ENCODE results near the gene COQ6.
"Not testable (repeated sequence)": the region's sequence is repeated elsewhere in the genome, so short reads cannot be mapped to it uniquely, and the experiment has no call there.

COQ6 gene

DNA sequence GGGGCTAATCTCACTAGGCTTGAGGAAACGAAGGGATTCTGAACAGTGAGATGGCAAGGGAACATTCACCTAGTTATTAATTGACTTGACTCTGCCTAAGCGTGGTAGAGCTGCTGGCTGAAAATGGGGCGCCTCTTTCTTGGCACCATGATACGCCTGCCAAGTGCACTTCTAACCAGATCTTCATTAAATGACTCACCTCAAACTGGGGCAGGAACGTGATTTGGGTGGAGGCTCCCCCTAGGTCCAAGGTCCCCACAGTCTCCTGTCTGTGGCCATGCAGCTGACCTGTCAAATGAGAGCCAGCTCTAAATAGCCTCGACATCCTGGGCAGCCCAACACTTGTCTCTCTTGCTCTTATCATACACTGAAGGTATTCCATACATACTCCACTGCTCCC is 26.0 kb downstream of the COQ6 start:
- TF ChIP-seq, protein P1, sequence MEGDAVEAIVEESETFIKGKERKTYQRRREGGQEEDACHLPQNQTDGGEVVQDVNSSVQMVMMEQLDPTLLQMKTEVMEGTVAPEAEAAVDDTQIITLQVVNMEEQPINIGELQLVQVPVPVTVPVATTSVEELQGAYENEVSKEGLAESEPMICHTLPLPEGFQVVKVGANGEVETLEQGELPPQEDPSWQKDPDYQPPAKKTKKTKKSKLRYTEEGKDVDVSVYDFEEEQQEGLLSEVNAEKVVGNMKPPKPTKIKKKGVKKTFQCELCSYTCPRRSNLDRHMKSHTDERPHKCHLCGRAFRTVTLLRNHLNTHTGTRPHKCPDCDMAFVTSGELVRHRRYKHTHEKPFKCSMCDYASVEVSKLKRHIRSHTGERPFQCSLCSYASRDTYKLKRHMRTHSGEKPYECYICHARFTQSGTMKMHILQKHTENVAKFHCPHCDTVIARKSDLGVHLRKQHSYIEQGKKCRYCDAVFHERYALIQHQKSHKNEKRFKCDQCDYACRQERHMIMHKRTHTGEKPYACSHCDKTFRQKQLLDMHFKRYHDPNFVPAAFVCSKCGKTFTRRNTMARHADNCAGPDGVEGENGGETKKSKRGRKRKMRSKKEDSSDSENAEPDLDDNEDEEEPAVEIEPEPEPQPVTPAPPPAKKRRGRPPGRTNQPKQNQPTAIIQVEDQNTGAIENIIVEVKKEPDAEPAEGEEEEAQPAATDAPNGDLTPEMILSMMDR (IDR thresholded peaks at IDR 0.05; ENCODE audit: low read depth, low read length): no peak
- no peak overlapping the region for H3K4me3 ChIP-seq (ENCODE audit: low read depth, low read length)

DNA sequence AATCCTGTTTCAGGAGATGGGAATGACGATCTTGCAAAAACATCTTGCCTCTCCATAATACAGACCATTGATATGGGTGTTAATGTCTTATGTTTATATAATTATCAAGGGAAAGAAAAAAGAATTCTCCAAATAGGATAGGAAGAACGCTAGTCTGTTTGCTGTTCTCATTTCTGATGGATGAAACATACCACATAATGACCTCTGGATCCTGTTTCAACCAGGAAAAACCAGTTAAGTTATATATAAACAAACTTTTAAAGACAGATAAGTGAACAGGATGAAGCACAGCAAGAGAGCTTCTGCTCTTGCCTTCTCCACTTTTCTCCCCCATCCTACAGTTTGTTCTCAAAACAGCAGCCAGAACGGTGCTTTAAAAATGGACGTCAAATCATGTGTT is 27.8 kb downstream of the COQ6 start:
- TF ChIP-seq, protein P1 (IDR thresholded peaks at IDR 0.05; ENCODE audit: low read depth, low read length): no peak
- H3K4me3 ChIP-seq (ENCODE audit: low read depth, low read length): no peak overlapping the region

DNA sequence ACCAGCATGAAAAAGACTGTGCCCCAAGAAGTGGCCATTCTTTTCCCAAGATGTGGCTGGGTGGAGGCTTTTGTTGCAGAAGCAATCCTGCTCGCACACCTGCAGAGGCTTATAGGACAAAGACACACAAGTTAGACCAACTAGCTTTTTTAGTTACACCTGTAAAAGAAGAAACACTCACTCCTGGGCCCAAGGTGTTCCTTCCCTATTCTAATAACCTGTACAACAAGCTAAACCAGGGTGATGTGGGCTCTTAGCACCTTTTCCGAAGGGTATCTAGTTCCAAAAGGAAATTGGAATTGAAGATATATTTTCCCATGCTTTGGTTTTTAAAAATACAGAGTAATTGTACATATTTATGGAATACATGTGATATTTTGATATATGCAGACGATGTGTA is 38.0 kb downstream of the COQ6 start:
- TF ChIP-seq, protein P1 (IDR thresholded peaks at IDR 0.05; ENCODE audit: low read depth, low read length): no peak
- H3K4me3 ChIP-seq (ENCODE audit: low read depth, low read length): no peak overlapping the region

GRCh38 chr14:73988656-73989055 is 38.6 kb downstream of the COQ6 start:
- H3K4me3 ChIP-seq (ENCODE audit: low read depth, low read length): not testable (repeated sequence)

DNA sequence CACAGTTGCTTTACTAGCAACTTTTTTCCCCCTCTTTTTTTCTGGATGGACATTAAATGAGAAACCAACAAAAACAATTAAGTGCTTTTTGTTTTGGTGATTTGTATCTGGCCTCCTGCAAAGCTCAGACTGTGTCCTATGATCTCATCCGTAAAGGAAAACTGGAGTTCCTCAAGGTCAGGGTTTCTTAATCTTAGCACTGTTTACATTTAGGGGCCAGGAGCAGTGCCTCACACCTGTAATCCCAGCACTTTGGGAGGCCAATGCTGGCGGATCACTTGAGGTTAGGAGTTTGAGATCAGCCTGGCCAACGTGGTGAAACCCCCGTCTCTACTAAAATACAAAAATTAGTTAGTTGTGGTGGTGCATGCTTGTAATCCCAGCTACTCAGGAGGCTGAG is 41.0 kb downstream of the COQ6 start:
- TF ChIP-seq, protein P1 (IDR thresholded peaks at IDR 0.05; ENCODE audit: low read depth, low read length): no peak

DNA sequence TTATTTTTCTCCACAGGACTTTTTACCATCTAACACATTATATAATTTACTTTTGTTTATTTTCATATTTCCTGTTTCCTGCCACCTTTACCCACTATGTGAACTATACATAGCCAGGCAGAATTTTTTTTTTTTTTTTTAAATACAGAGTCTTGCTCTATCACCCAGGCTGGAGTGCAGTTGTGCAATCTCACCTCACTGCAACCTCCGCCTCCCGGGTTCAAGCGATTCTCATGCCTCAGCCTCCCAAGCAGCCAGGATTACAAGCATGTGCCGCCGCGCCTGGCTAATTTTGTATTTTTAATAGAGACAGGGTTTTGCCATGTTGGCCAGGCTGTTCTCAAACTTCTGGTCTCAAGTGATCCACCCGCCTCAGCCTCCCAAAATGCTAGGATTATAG is 44.8 kb downstream of the COQ6 start:
- H3K4me3 ChIP-seq (ENCODE audit: low read depth, low read length): not testable (repeated sequence)

More for the DNA sequence above, 41.0 kb downstream of the COQ6 start:
- no peak overlapping the region for H3K4me3 ChIP-seq (ENCODE audit: low read depth, low read length)

- H3K4me3 ChIP-seq (ENCODE audit: low read depth, low read length): no peak overlapping the region
- TF ChIP-seq, protein P1 (IDR thresholded peaks at IDR 0.05; ENCODE audit: low read depth, low read length): no peak
Observed at GRCh38 chr14:73995977-73996378, 45.9 kb downstream of the COQ6 start.

GRCh38 chr14:73996731-73997107 is 46.6 kb downstream of the COQ6 start:
- TF ChIP-seq, protein P1 (IDR thresholded peaks at IDR 0.05; ENCODE audit: low read depth, low read length): no peak
- no peak overlapping the region for H3K4me3 ChIP-seq (ENCODE audit: low read depth, low read length)
